ENCODE results near the gene RNF150.

RNF150 gene

GRCh38 chr4:140969296-140969695 is 164.0 kb downstream of the RNF150 start:
- no peak for DNase-seq

- DNase-seq = no peak
Measured at GRCh38 chr4:140968371-140968770, 164.9 kb downstream of the RNF150 start.

- no peak for DNase-seq
Measured at GRCh38 chr4:140963883-140964282, 169.4 kb downstream of the RNF150 start.

- DNase-seq = no peak
Measured at GRCh38 chr4:140955641-140956040, 177.6 kb downstream of the RNF150 start.

- no peak for DNase-seq
Measured at GRCh38 chr4:140952717-140953116, 180.6 kb downstream of the RNF150 start.

GRCh38 chr4:140947506-140947905 is 185.8 kb downstream of the RNF150 start:
- no peak for DNase-seq

GRCh38 chr4:140945106-140945505 is 188.2 kb downstream of the RNF150 start:
- no peak for DNase-seq

GRCh38 chr4:140944572-140944971 is 188.7 kb downstream of the RNF150 start:
- no peak for DNase-seq

- no peak for DNase-seq
Measured at GRCh38 chr4:140944199-140944515, 189.1 kb downstream of the RNF150 start.

- DNase-seq = no peak
Measured at GRCh38 chr4:140943486-140944198, 189.6 kb downstream of the RNF150 start.

GRCh38 chr4:140940589-140940988 is 192.7 kb downstream of the RNF150 start:
- DNase-seq = no peak

- DNase-seq = no peak
Measured at GRCh38 chr4:140937866-140938265, 195.4 kb downstream of the RNF150 start.

- DNase-seq = no peak
Measured at GRCh38 chr4:140935254-140935653, 198.0 kb downstream of the RNF150 start.

- DNase-seq = no peak
Measured at GRCh38 chr4:140932501-140933045, 200.7 kb downstream of the RNF150 start.

- DNase-seq = no peak
Measured at GRCh38 chr4:140931911-140932310, 201.4 kb downstream of the RNF150 start.

- no peak for DNase-seq
Measured at GRCh38 chr4:140930557-140930956, 202.7 kb downstream of the RNF150 start.

- no peak for DNase-seq
Measured at GRCh38 chr4:140930011-140930410, 203.3 kb downstream of the RNF150 start.

GRCh38 chr4:140928880-140929279 is 204.4 kb downstream of the RNF150 start:
- no peak for DNase-seq

GRCh38 chr4:140926672-140927071 is 206.6 kb downstream of the RNF150 start:
- no peak for DNase-seq

- DNase-seq = no peak
Measured at GRCh38 chr4:140925417-140925816, 207.9 kb downstream of the RNF150 start.

- no peak for DNase-seq
Measured at GRCh38 chr4:140924761-140925392, 208.4 kb downstream of the RNF150 start.

GRCh38 chr4:140906993-140907962 is 226.0 kb downstream of the RNF150 start:
- no peak for DNase-seq

GRCh38 chr4:140904904-140905303 is 228.4 kb downstream of the RNF150 start:
- no peak for DNase-seq
